VCaP (cell line): ENCODE results near the gene MSH5.

Source experiments
- H3K27ac ChIP-seq: fragments of 450-650 bp; 2 replicates; pipeline ENCODE4 v1.5.1; 2017
- TF ChIP-seq, protein P1 (sequence below): fragments of 450-650 bp; conservative IDR thresholded peaks from 2 replicates; pipeline ENCODE4 v1.5.1; 2017; ENCODE audit warnings: mild to moderate bottlenecking, moderate library complexity

MSH5 gene

GRCh38 chr6:31765910-31766794 lies 26.3 kb downstream of the MSH5 start:
- no peak overlapping the region for H3K27ac ChIP-seq
- TF ChIP-seq, protein P1, sequence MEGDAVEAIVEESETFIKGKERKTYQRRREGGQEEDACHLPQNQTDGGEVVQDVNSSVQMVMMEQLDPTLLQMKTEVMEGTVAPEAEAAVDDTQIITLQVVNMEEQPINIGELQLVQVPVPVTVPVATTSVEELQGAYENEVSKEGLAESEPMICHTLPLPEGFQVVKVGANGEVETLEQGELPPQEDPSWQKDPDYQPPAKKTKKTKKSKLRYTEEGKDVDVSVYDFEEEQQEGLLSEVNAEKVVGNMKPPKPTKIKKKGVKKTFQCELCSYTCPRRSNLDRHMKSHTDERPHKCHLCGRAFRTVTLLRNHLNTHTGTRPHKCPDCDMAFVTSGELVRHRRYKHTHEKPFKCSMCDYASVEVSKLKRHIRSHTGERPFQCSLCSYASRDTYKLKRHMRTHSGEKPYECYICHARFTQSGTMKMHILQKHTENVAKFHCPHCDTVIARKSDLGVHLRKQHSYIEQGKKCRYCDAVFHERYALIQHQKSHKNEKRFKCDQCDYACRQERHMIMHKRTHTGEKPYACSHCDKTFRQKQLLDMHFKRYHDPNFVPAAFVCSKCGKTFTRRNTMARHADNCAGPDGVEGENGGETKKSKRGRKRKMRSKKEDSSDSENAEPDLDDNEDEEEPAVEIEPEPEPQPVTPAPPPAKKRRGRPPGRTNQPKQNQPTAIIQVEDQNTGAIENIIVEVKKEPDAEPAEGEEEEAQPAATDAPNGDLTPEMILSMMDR = no peak

DNA sequence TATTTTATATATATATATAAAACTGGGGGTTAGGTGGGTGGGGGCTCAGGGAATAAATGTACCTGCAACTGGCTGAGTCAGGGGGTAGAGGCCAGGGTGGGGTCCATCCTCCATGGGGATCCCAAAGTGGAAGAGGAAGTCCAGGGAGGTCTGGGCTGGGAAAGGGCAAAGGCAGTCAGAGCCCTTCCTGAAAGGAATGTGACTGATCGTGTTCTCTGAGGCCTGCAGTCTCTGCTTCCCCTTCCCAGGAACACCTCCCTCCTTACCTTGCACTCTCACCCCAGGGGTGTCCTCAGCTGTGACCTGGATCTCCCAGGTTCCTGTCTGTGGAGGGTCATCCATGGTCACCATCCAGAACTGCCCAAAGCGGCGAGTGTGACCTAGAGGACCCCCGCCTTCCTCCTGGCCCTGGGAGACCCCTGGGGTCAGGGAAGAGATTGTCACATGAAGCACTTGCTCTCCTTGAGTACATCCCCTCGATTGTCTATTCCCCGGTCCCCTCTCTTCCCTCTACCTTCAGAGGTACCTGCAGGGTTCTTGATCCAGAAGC lies 27.4 kb downstream of the MSH5 start:
- no peak overlapping the region for H3K27ac ChIP-seq

DNA sequence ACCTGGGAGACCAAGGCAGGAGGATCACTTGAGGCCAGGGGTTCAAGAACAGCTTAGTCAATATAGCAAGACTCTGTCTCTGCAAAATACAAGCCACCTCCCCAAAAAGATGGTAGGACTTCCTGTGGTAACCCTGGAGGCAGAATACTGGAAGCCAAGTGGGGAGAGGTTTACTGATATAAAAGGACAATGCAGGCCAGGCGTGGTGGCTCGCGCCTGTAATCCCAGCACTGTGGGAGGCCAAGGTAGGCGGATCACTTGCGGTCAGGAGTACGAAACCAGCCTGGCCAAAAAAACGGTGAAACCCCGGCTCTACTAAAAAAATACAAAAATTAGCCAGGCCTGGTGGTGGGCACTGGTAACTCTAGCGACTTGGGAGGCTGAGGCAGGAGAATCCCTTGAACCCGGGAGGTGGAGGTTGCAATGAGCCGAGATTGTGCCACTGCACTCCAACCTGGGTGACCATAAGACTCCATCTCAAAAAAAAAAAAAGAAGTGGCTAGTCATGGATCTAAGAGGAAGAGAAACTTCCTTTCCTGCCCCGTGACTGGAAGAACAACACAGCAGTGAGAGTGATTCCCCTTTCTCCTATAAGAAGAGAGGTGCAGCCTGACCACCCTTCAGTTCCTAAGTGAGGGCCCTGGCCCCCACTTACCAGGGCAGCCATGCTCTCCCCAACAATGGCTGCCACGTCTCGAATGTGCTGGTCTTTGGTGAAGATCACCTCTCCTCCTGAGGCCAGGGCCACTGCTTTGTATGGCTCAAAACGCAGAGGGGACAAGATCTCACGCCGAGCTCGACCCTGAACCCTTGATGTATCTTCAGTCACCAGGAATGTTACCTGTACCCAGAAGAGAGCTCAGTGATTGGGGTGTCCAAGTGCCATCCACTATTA lies 28.8 kb downstream of the MSH5 start:
- TF ChIP-seq, protein P1 = no peak
- no peak overlapping the region for H3K27ac ChIP-seq

More for the DNA sequence above, 27.4 kb downstream of the MSH5 start:
- TF ChIP-seq, protein P1 = no peak

GRCh38 chr6:31769684-31770371 lies 30.0 kb downstream of the MSH5 start:
- TF ChIP-seq, protein P1 = peak; percentile 86
- no peak overlapping the region for H3K27ac ChIP-seq

- TF ChIP-seq, protein P1 = no peak
- H3K27ac ChIP-seq = no peak overlapping the region
Measured at GRCh38 chr6:31770860-31771259, 31.1 kb downstream of the MSH5 start.

GRCh38 chr6:31771992-31772358 lies 32.2 kb downstream of the MSH5 start:
- TF ChIP-seq, protein P1 = no peak
- H3K27ac ChIP-seq = no peak overlapping the region

- TF ChIP-seq, protein P1 = no peak
- H3K27ac ChIP-seq = no peak overlapping the region
Measured at GRCh38 chr6:31775184-31775583, 35.4 kb downstream of the MSH5 start.
